ENCODE results near the gene CDCA4.

GRCh38 chr14:105059925-105060565 lies 39.2 kb upstream of the CDCA4 start:
- TF ChIP-seq EZH2 (IDR thresholded peaks at IDR 0.05; ENCODE audit: insufficient read depth, poor library complexity, severe bottlenecking) (no peak), EZH2phosphoT487 (IDR thresholded peaks at IDR 0.05; ENCODE audit: insufficient read depth, low read depth) (no peak)
